Loucy (cell line): ENCODE results near the gene SFXN3.

Source experiments
- H2AFZ ChIP-seq: fragments of 200-600 bp; sonication (generic); 2 replicates; pipeline ENCODE4 v1.6.0; 2016; ENCODE audit warnings: antibody characterized with exemption, mild to moderate bottlenecking, low read length, moderate library complexity
- H3F3A ChIP-seq: fragments of 200-600 bp; 2 replicates; pipeline ENCODE4 v1.6.0; 2016; ENCODE audit warnings: antibody characterized with exemption, low read depth, mild to moderate bottlenecking
- H3K27me3 ChIP-seq: fragments of 200-600 bp; sonication (generic); 2 replicates; pipeline ENCODE4 v1.6.1; 2014; ENCODE audit warnings: low read length, mild to moderate bottlenecking; ENCODE audit not compliant: insufficient read depth, poor library complexity, severe bottlenecking
- H3K36me3 ChIP-seq: fragments of 200-600 bp; sonication (generic); 2 replicates; pipeline ENCODE4 v1.6.1; 2016; ENCODE audit warnings: low read length; ENCODE audit not compliant: insufficient read depth
- H3K4me1 ChIP-seq: fragments of 200-600 bp; sonication (generic); 2 replicates; pipeline ENCODE4 v1.5.1; 2014; ENCODE audit warnings: low read length, mild to moderate bottlenecking; ENCODE audit not compliant: insufficient read depth, poor library complexity, severe bottlenecking
- H3K4me2 ChIP-seq: fragments of 200-600 bp; sonication (generic); 2 replicates; pipeline ENCODE4 v1.6.0; 2014; ENCODE audit warnings: antibody characterized with exemption, low read length, low read depth, mild to moderate bottlenecking; ENCODE audit not compliant: poor library complexity, severe bottlenecking
- H3K4me3 ChIP-seq: fragments of 200-600 bp; sonication (generic); 2 replicates; pipeline ENCODE4 v1.5.1; 2014; ENCODE audit warnings: low read length, mild to moderate bottlenecking, mixed read lengths; ENCODE audit not compliant: poor library complexity, severe bottlenecking
- H3K79me2 ChIP-seq: fragments of 200-600 bp; sonication (generic); 2 replicates; pipeline ENCODE4 v1.6.1; 2014; ENCODE audit warnings: low read length; ENCODE audit not compliant: insufficient read depth
- H3K9ac ChIP-seq: fragments of 200-600 bp; sonication (generic); 2 replicates; pipeline ENCODE4 v1.6.0; 2014; ENCODE audit warnings: mild to moderate bottlenecking, low read depth, low read length, moderate library complexity; ENCODE audit not compliant: poor library complexity, severe bottlenecking
- H3K9me2 ChIP-seq: fragments of 200-600 bp; sonication (generic); replicated peaks from 2 replicates; pipeline ENCODE4 v1.6.1; 2016; ENCODE audit warnings: low read depth, low read length, mixed read lengths
- H3K9me3 ChIP-seq: fragments of 200-600 bp; sonication (generic); 2 replicates; pipeline ENCODE4 v1.6.1; 2014; ENCODE audit warnings: mild to moderate bottlenecking, antibody characterized with exemption, low read length, low read depth; ENCODE audit not compliant: insufficient read depth
- H4K20me1 ChIP-seq: fragments of 200-600 bp; sonication (generic); 2 replicates; pipeline ENCODE4 v1.6.0; 2014; ENCODE audit warnings: antibody characterized with exemption, low read length, mild to moderate bottlenecking; ENCODE audit not compliant: insufficient read depth, poor library complexity, severe bottlenecking
- CTCF ChIP-seq: fragments of 200-600 bp; sonication (generic); conservative IDR thresholded peaks from 2 replicates; pipeline ENCODE4 v1.5.1; 2014; ENCODE audit warnings: mild to moderate bottlenecking, antibody characterized with exemption, low read length
- EZH2phosphoT487 ChIP-seq: fragments of 200-600 bp; IDR thresholded peaks from 2 replicates; pipeline ENCODE4 v1.6.1; 2018; ENCODE audit warnings: antibody characterized with exemption, mild to moderate bottlenecking, moderate library complexity, borderline replicate concordance

SFXN3 gene

GRCh38 chr10:101000915-101001658 lies 29.9 kb upstream of the SFXN3 start:
- no peaks in the 10 kb centered on the region for H3K9me2 ChIP-seq
- H3K4me3 ChIP-seq = peak overlapping the region; percentile 91
- H4K20me1 ChIP-seq = peaks cover 4% of the 10 kb centered on the region
- H3K4me1 ChIP-seq = peaks cover 34% of the 10 kb centered on the region
- peak overlapping the region; percentile 92 for H3K9ac ChIP-seq
- H3K4me2 ChIP-seq = peak overlapping the region; percentile 82
- no peaks in the 10 kb centered on the region for H3K27me3 ChIP-seq
- H2AFZ ChIP-seq = no peak overlapping the region
- H3F3A ChIP-seq = no peaks in the 10 kb centered on the region
- H3K79me2 ChIP-seq = peaks cover 43% of the 10 kb centered on the region
- no peak for TF ChIP-seq EZH2phosphoT487
- no peak for TF ChIP-seq CTCF
- no peaks in the 10 kb centered on the region for H3K9me3 ChIP-seq
- peaks cover 5% of the 10 kb centered on the region; the same call in 1 of the 2 replicates for H3K36me3 ChIP-seq

GRCh38 chr10:101001659-101002035 lies 29.4 kb upstream of the SFXN3 start:
- TF ChIP-seq CTCF (no peak), EZH2phosphoT487 (no peak)
- Histone ChIP-seq H3K4me2 (peak overlapping the region; percentile 82), H2AFZ (no peak overlapping the region), H3K9me2 (no peaks in the 10 kb centered on the region), H3F3A (no peaks in the 10 kb centered on the region), H3K4me1 (peaks cover 29% of the 10 kb centered on the region), H3K9ac (peak overlapping the region; percentile 92), H3K79me2 (peaks cover 43% of the 10 kb centered on the region), H3K9me3 (no peaks in the 10 kb centered on the region), H3K36me3 (peaks cover 8% of the 10 kb centered on the region; the same call in 1 of the 2 replicates), H4K20me1 (peaks cover 4% of the 10 kb centered on the region), H3K4me3 (peak overlapping the region; percentile 91), H3K27me3 (no peaks in the 10 kb centered on the region)

GRCh38 chr10:101002456-101002855 lies 28.6 kb upstream of the SFXN3 start:
- no peak overlapping the region for H3K4me3 ChIP-seq
- H3K9ac ChIP-seq = peak overlapping the region; percentile 92
- peaks cover 43% of the 10 kb centered on the region for H3K79me2 ChIP-seq
- TF ChIP-seq EZH2phosphoT487 (no peak), CTCF (no peak)
- no peak overlapping the region for H3K4me2 ChIP-seq
- H3K4me1 ChIP-seq = peaks cover 25% of the 10 kb centered on the region
- no peaks in the 10 kb centered on the region for H3K9me2 ChIP-seq
- peaks cover 12% of the 10 kb centered on the region; the same call in 1 of the 2 replicates for H3K36me3 ChIP-seq
- H3K27me3 ChIP-seq = no peaks in the 10 kb centered on the region
- H2AFZ ChIP-seq = no peak overlapping the region
- no peaks in the 10 kb centered on the region for H3F3A ChIP-seq
- H4K20me1 ChIP-seq = peaks cover 4% of the 10 kb centered on the region
- H3K9me3 ChIP-seq = no peaks in the 10 kb centered on the region
